Measurements from ENCODE around the gene SLC29A1. TPM values are rescaled to one million over a fixed set of nuclear protein-coding genes. Genes with fewer than 3 reads are reported as not detected.

The SLC29A1 gene
- total and polyA plus RNA-seq, 2 donors (not counting 3 experiments of a cell fraction or from before 2014, with no cell fraction given), result 202 to 539 TPM

DNA sequence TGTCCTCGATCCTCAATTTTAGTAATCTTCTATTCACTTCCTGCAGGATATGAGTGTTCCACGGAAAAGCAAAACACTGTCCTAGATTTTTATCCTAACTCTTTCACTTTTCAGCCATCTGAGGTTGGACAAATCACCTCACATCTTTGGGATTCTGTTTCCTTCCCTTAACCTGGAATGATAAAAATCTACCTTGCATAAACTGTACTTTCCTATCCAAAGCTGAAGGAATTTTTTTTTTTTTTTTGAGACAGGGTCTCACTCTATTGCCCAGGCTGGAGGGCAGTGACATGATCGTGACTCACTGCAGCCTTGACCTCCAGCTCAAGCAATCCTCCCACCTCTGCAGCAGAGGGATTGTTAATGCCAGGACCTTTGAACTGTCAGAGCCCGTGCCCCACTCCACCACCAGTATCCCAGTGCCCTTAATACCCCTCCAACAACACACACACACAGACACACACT lies 44.3 kb upstream of the SLC29A1 start:
- CTCF ChIA-PET, result interaction anchor here (0.7 to 5.8 kb wide), 5 partner anchors 9 to 83 kb away, joined by 3 to 84 read pairs (median 4); partner anchors contain the start of genes SLC29A1 and SLC35B2
- DNase-seq (ENCODE audit: low read depth, low spot score) (peak; percentile 62), FAIRE-seq (peak; percentile 91)

DNA sequence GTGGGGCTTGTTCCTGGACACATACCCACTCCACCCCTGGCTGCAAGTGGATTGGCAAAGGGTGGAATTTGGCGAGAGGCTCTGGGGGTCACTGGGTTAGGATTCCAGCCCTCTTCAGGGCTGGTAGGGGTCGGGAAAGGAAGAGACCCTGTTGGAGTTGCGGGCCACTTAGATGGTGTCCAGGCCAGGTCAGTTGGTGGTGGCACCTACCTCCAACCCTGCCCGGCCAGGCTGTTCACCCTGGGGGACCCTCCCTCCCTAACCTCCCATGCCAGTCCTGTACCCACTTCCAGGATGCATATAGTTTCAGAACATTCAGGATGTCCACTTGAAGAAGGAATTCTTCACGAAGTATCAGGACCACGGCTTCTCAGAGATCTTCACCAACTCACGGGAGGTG lies 43.7 kb upstream of the SLC29A1 start:
- no peak for TF ChIP-seq GATA2 (IDR thresholded peaks at IDR 0.05; ENCODE audit: insufficient read depth, insufficient read length, low read depth, low read length)
- TF ChIP-seq, protein P1, sequence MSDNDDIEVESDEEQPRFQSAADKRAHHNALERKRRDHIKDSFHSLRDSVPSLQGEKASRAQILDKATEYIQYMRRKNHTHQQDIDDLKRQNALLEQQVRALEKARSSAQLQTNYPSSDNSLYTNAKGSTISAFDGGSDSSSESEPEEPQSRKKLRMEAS (IDR thresholded peaks at IDR 0.05; ENCODE audit: insufficient read depth, insufficient read length), result no peak
- TF ChIP-seq MYC (IDR thresholded peaks at IDR 0.05; ENCODE audit: low read depth, low read length), result no peak
- TF ChIP-seq EZH2 (IDR thresholded peaks at IDR 0.05; ENCODE audit: borderline replicate concordance, low read depth, low read length, severe bottlenecking), result no peak
- no peaks in the 10 kb centered on the region for H3K9me3 ChIP-seq (replicated peaks; ENCODE audit: control insufficient read depth, insufficient read depth, low read length)
- H3K27ac ChIP-seq (ENCODE audit: insufficient read depth, low read depth, low read length), result peak overlapping the region; percentile 91
- dilution Hi-C loops (cut with MboI; ENCODE audit: extremely low pct_ligation_motif_present, low sequenced_read_pairs) (no loop called here), intact Hi-C loops (cut with micrococcal nuclease) (loop anchor here (2.0 kb wide), 2 partner anchors 13 to 67 kb away; partner anchors contain the start of gene HSP90AB1)
- ChIA-PET POLR2A (interaction anchor here (1.1 kb wide), 1 partner anchor 68 kb away, joined by 3 read pairs; no protein-coding TSS in a partner anchor), CTCF (interaction anchor here (0.7 to 5.8 kb wide), 4 partner anchors 10 to 44 kb away, joined by 3 to 84 read pairs (median 5); partner anchors contain the start of gene SLC29A1)
- H3K27me3 ChIP-seq (ENCODE audit: control insufficient read depth in 2 of 2, insufficient read depth in 2 of 2, low read length in 2 of 2), result no peaks in the 10 kb centered on the region
- H3K79me2 ChIP-seq (ENCODE audit: control insufficient read depth, insufficient read depth, low read length), result no peaks in the 10 kb centered on the region
- FAIRE-seq (peak; percentile 12), DNase-seq (ENCODE audit: low read depth, low spot score) (no peak)
- H3K4me2 ChIP-seq (ENCODE audit: insufficient read depth, low read length), result peak overlapping the region; percentile 47
- H2AFZ ChIP-seq (ENCODE audit: low read depth, low read length), result no peak overlapping the region
- no TSS peak for BruUV-seq (replicated peaks)
- no peaks in the 10 kb centered on the region for H4K20me1 ChIP-seq (replicated peaks; ENCODE audit: control insufficient read depth, extremely low read depth, insufficient read depth, low read length)
- H3K4me3 ChIP-seq (replicated peaks in 1 of 3; ENCODE audit: insufficient read depth in 1 of 3, low read depth in 1 of 3, low read length in 3 of 3), result no peak overlapping the region
- H3K9me1 ChIP-seq (replicated peaks; ENCODE audit: control insufficient read depth, extremely low read depth, insufficient read depth, low read length), result no peaks in the 10 kb centered on the region
- peak overlapping the region; percentile 36 for H3K9ac ChIP-seq (replicated peaks; ENCODE audit: extremely low read depth, insufficient read depth, low read length)
- H3K4me1 ChIP-seq (ENCODE audit: control insufficient read depth, extremely low read depth, insufficient read depth, low read length), result peaks cover 42% of the 10 kb centered on the region
- no peaks in the 10 kb centered on the region for H3K36me3 ChIP-seq (ENCODE audit: control insufficient read depth in 2 of 2, extremely low read depth in 1 of 2, insufficient read depth in 2 of 2, low read length in 2 of 2)

More for the DNA sequence above, 44.3 kb upstream of the SLC29A1 start:
- Histone ChIP-seq H3K27ac (ENCODE audit: insufficient read depth, low read depth, low read length) (peak overlapping the region; percentile 91), H3K9me1 (replicated peaks; ENCODE audit: control insufficient read depth, extremely low read depth, insufficient read depth, low read length) (no peaks in the 10 kb centered on the region), H3K9ac (replicated peaks; ENCODE audit: extremely low read depth, insufficient read depth, low read length) (peak overlapping the region; percentile 36), H3K36me3 (ENCODE audit: control insufficient read depth in 2 of 2, extremely low read depth in 1 of 2, insufficient read depth in 2 of 2, low read length in 2 of 2) (no peaks in the 10 kb centered on the region), H3K4me1 (ENCODE audit: control insufficient read depth, extremely low read depth, insufficient read depth, low read length) (peaks cover 42% of the 10 kb centered on the region), H3K4me3 (replicated peaks in 1 of 3; ENCODE audit: insufficient read depth in 1 of 3, low read depth in 1 of 3, low read length in 3 of 3) (no peak overlapping the region), H2AFZ (ENCODE audit: low read depth, low read length) (no peak overlapping the region), H4K20me1 (replicated peaks; ENCODE audit: control insufficient read depth, extremely low read depth, insufficient read depth, low read length) (no peaks in the 10 kb centered on the region), H3K4me2 (ENCODE audit: insufficient read depth, low read length) (peak overlapping the region; percentile 47), H3K9me3 (replicated peaks; ENCODE audit: control insufficient read depth, insufficient read depth, low read length) (no peaks in the 10 kb centered on the region), H3K79me2 (ENCODE audit: control insufficient read depth, insufficient read depth, low read length) (no peaks in the 10 kb centered on the region), H3K27me3 (ENCODE audit: control insufficient read depth in 2 of 2, insufficient read depth in 2 of 2, low read length in 2 of 2) (no peaks in the 10 kb centered on the region)
- POLR2A ChIA-PET, result interaction anchor here (0.6 to 1.2 kb wide), 3 partner anchors 68 to 85 kb away, joined by 3 read pairs; partner anchors contain the start of gene HSP90AB1
- BruUV-seq (replicated peaks), result no TSS peak
- dilution Hi-C loops (cut with MboI; ENCODE audit: extremely low pct_ligation_motif_present, low sequenced_read_pairs) (no loop called here), intact Hi-C loops (cut with micrococcal nuclease) (loop anchor here (2.0 kb wide), 2 partner anchors 14 to 68 kb away; partner anchors contain the start of gene HSP90AB1)
- TF ChIP-seq FOS (IDR thresholded peaks at IDR 0.05; ENCODE audit: borderline replicate concordance, insufficient read depth, low read length), result peak; percentile 94
- TF ChIP-seq EZH2 (IDR thresholded peaks at IDR 0.05; ENCODE audit: borderline replicate concordance, low read depth, low read length, severe bottlenecking), result no peak
- no peak for TF ChIP-seq MYC (IDR thresholded peaks at IDR 0.05; ENCODE audit: low read depth, low read length)
- TF ChIP-seq GATA2 (IDR thresholded peaks at IDR 0.05; ENCODE audit: insufficient read depth, insufficient read length, low read depth, low read length), result peak; percentile 97
- TF ChIP-seq POLR2A (IDR thresholded peaks at IDR 0.05; ENCODE audit: low read depth, low read length), result peak; percentile 62
- TF ChIP-seq POLR2AphosphoS5 (IDR thresholded peaks at IDR 0.05; ENCODE audit: insufficient read depth, low read depth, low read length), result no peak
